ENCODE measurements around the gene GDI1. TPM values are rescaled to one million over a fixed set of nuclear protein-coding genes. Genes with fewer than 3 reads are reported as not detected.
A peak's percentile ranks its signal among the peaks of the same experiment; 100 is the strongest.

Gene GDI1
- polyA plus RNA-seq, 1 of the 3 experiments (the other 2 are of a cell fraction): 408 TPM

DNA sequence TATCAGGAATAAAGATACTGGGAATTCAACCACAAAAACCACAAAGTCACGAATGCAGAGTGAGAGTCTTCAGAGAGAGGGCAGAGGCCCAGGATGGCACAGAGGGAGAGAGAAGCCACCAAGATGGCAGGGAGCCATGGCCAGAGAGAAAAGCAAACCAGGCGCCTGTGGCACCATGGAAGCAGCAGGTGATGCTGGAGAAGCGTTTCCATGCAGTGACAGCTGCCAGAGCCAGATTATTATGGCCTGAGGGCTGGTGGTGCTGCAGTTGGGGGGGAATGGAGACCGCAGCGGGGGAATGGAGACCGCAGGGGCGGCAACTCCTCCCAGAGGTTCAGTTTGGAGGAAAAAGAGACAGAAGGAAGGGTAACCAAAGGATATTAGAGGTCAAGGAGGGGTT is 19.8 kb upstream of the GDI1 start:
- no peaks in the 10 kb centered on the region for H4K20me1 ChIP-seq (ENCODE audit: insufficient read depth)
- no peaks in the 10 kb centered on the region for H3F3A ChIP-seq (replicated peaks; ENCODE audit: insufficient read depth)
- H3K27ac ChIP-seq (ENCODE audit: low read depth in 2 of 2, low read length in 1 of 2): 0 out of 4 replicates have a peak overlapping the region, but pooled peaks of 1 of the 2 experiments have one; percentile 11
- CTCF ChIA-PET: interaction anchor here (1.4 to 2.2 kb wide), 2 partner anchors 18 to 110 kb away, joined by 4 to 7 read pairs; no protein-coding TSS in a partner anchor
- H2AFZ ChIP-seq (ENCODE audit: low read depth): no peak overlapping the region
- H3K9me3 ChIP-seq: no peaks in the 10 kb centered on the region
- no peak overlapping the region for H3K9ac ChIP-seq
- TF ChIP-seq, protein P1, sequence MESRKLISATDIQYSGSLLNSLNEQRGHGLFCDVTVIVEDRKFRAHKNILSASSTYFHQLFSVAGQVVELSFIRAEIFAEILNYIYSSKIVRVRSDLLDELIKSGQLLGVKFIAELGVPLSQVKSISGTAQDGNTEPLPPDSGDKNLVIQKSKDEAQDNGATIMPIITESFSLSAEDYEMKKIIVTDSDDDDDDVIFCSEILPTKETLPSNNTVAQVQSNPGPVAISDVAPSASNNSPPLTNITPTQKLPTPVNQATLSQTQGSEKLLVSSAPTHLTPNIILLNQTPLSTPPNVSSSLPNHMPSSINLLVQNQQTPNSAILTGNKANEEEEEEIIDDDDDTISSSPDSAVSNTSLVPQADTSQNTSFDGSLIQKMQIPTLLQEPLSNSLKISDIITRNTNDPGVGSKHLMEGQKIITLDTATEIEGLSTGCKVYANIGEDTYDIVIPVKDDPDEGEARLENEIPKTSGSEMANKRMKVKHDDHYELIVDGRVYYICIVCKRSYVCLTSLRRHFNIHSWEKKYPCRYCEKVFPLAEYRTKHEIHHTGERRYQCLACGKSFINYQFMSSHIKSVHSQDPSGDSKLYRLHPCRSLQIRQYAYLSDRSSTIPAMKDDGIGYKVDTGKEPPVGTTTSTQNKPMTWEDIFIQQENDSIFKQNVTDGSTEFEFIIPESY (IDR thresholded peaks at IDR 0.05; ENCODE audit: borderline replicate concordance, low read depth): no peak
- no peak for TF ChIP-seq NFIC (IDR thresholded peaks at IDR 0.05; ENCODE audit: borderline replicate concordance)
- TF ChIP-seq MXI1 (IDR thresholded peaks at IDR 0.05; ENCODE audit: low read depth, low read length): peak; percentile 28; the same call in 1 of the 2 replicates
- TF ChIP-seq FOXM1 (IDR thresholded peaks at IDR 0.05; ENCODE audit: low read depth): no peak
- TF ChIP-seq GATA2 (CRISPR knock-in tag; IDR thresholded peaks at IDR 0.05): no peak
- TF ChIP-seq TEAD4 (IDR thresholded peaks at IDR 0.05; ENCODE audit: borderline replicate concordance, insufficient read depth): no peak
- TF ChIP-seq POLR2AphosphoS5 (IDR thresholded peaks at IDR 0.05; ENCODE audit: low read depth, low read length): no peak
- no peak for TF ChIP-seq EP300 (IDR thresholded peaks at IDR 0.05; ENCODE audit: borderline replicate concordance in 1 of 2, low read depth in 1 of 2, low read length in 1 of 2)
- WGBS (ENCODE audit: low lambda C conversion rate): 49% methylated on average over 7 of the region's 7 CpGs
- H3K4me1 ChIP-seq (ENCODE audit: control insufficient read depth in 1 of 2, insufficient read depth in 2 of 2, low read depth in 1 of 2, low read length in 1 of 2): peaks cover 0 to 31% of the 10 kb centered on the region in 2 experiments; a peak in 1 of 4 replicates
- no peaks in the 10 kb centered on the region for H3K36me3 ChIP-seq (replicated peaks in 1 of 2; ENCODE audit: control insufficient read depth in 1 of 2, insufficient read depth in 2 of 2, low read length in 1 of 2)
- no peaks in the 10 kb centered on the region for H3K9me2 ChIP-seq
- DNase-seq: peak; percentile 69
- H3K27me3 ChIP-seq (ENCODE audit: insufficient read depth): peaks cover 5% of the 10 kb centered on the region
- no peak overlapping the region for H3K4me2 ChIP-seq
- POLR2A ChIA-PET: no interaction called here
- no peaks in the 10 kb centered on the region for H3K79me2 ChIP-seq (ENCODE audit: insufficient read depth)
- no peak overlapping the region for H3K4me3 ChIP-seq (ENCODE audit: low read depth in 2 of 2, low read length in 1 of 2)

DNA sequence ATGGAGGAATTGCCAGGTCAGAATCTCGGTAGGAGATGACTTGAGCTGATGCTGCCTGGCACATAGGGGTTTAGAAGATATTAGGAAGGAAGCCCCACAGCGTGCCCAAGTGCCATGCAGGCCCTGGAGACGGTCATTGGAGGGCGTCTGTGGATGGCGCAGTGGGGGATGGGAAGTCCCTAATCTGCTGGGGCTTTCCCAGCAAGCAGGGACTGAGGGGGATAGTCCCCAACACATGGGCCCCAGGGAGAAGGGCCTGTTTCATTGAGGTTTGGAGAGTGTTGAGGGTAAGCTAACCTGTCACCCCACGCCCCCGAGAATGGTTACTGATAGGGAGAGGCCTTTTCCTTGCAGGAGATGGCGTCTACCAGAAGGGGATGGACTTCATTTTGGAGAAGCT is 17.8 kb upstream of the GDI1 start:
- Histone ChIP-seq H3K9me2 (no peaks in the 10 kb centered on the region), H3K79me2 (ENCODE audit: insufficient read depth) (no peaks in the 10 kb centered on the region), H3K27me3 (ENCODE audit: insufficient read depth) (peaks cover 5% of the 10 kb centered on the region), H3K9me3 (no peaks in the 10 kb centered on the region), H4K20me1 (ENCODE audit: insufficient read depth) (no peaks in the 10 kb centered on the region), H2AFZ (ENCODE audit: low read depth) (no peak overlapping the region), H3K27ac (ENCODE audit: low read depth in 2 of 2, low read length in 1 of 2) (peak overlapping the region in 1 of 2 experiments; percentile 77; a peak in 2 of 4 replicates), H3K36me3 (replicated peaks in 1 of 2; ENCODE audit: control insufficient read depth in 1 of 2, insufficient read depth in 2 of 2, low read length in 1 of 2) (no peaks in the 10 kb centered on the region), H3F3A (replicated peaks; ENCODE audit: insufficient read depth) (no peaks in the 10 kb centered on the region), H3K4me3 (ENCODE audit: low read depth in 2 of 2, low read length in 1 of 2) (no peak overlapping the region), H3K4me1 (ENCODE audit: control insufficient read depth in 1 of 2, insufficient read depth in 2 of 2, low read depth in 1 of 2, low read length in 1 of 2) (peaks cover 0 to 23% of the 10 kb centered on the region in 2 experiments; a peak in 1 of 4 replicates), H3K4me2 (no peak overlapping the region), H3K9ac (no peak overlapping the region)
- DNase-seq: no peak
- ChIA-PET POLR2A (interaction anchor here (0.6 to 1.7 kb wide), 5 partner anchors 13 to 128 kb away, joined by 3 to 4 read pairs (median 3); partner anchors contain the start of gene IKBKG), CTCF (interaction anchor here (1.0 to 1.3 kb wide), 3 partner anchors 18 to 108 kb away, joined by 3 to 5 read pairs (median 4); no protein-coding TSS in a partner anchor)
- WGBS (ENCODE audit: low lambda C conversion rate): 76% methylated on average over 7 of the region's 8 CpGs
- TF ChIP-seq NFIC (IDR thresholded peaks at IDR 0.05; ENCODE audit: borderline replicate concordance) (no peak), FOXJ3 (CRISPR knock-in tag; IDR thresholded peaks at IDR 0.05) (no peak), MEF2A (IDR thresholded peaks at IDR 0.05; ENCODE audit: borderline replicate concordance, low read depth) (no peak), TEAD4 (IDR thresholded peaks at IDR 0.05; ENCODE audit: borderline replicate concordance, insufficient read depth) (no peak), JUND (IDR thresholded peaks at IDR 0.05) (no peak), ELF1 (IDR thresholded peaks at IDR 0.05) (no peak), POLR2AphosphoS5 (IDR thresholded peaks at IDR 0.05; ENCODE audit: low read depth, low read length) (no peak), SIN3A (IDR thresholded peaks at IDR 0.05; ENCODE audit: borderline replicate concordance, low read depth, low read length) (no peak)
- TF ChIP-seq, protein P2, sequence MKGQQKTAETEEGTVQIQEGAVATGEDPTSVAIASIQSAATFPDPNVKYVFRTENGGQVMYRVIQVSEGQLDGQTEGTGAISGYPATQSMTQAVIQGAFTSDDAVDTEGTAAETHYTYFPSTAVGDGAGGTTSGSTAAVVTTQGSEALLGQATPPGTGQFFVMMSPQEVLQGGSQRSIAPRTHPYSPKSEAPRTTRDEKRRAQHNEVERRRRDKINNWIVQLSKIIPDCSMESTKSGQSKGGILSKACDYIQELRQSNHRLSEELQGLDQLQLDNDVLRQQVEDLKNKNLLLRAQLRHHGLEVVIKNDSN (IDR thresholded peaks at IDR 0.05; ENCODE audit: borderline replicate concordance, low read depth): no peak
- TF ChIP-seq, protein P3, sequence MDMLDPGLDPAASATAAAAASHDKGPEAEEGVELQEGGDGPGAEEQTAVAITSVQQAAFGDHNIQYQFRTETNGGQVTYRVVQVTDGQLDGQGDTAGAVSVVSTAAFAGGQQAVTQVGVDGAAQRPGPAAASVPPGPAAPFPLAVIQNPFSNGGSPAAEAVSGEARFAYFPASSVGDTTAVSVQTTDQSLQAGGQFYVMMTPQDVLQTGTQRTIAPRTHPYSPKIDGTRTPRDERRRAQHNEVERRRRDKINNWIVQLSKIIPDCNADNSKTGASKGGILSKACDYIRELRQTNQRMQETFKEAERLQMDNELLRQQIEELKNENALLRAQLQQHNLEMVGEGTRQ (IDR thresholded peaks at IDR 0.05; ENCODE audit: borderline replicate concordance, low read depth, low read length): no peak
